Lower lobe of right lung (tissue), 2 donors: ENCODE results near the gene ISCU. TPM values are rescaled to one million over a fixed set of nuclear protein-coding genes. Genes with fewer than 3 reads are reported as not detected.

ENCODE experiments used
- ATAC-seq, 2 donors: fragments of 200-7000 bp; cut with Tn5 transposase; one replicate each; pipeline ENCODE4 v1.9.1; 2020 to 2022; ENCODE audit warnings: mild to moderate bottlenecking in 2 of 2, moderate library complexity in 2 of 2
- DNase-seq: peaks from one replicate; pipeline ENCODE4 v3.0.0-alpha.2; 2020
- H3K27ac ChIP-seq: fragments of 200-600 bp; one replicate; pipeline ENCODE4 v1.8.0; 2022
- H3K27me3 ChIP-seq: fragments of 200-600 bp; one replicate; pipeline ENCODE4 v1.8.0; 2022; ENCODE audit warnings: low read depth
- H3K36me3 ChIP-seq: fragments of 200-600 bp; one replicate; pipeline ENCODE4 v1.8.0; 2022; ENCODE audit warnings: mild to moderate bottlenecking
- H3K4me1 ChIP-seq: fragments of 200-600 bp; one replicate; pipeline ENCODE4 v1.8.0; 2022
- H3K4me3 ChIP-seq: fragments of 200-600 bp; one replicate; pipeline ENCODE4 v1.8.0; 2022; ENCODE audit warnings: mild to moderate bottlenecking
- H3K9me3 ChIP-seq: fragments of 200-600 bp; one replicate; pipeline ENCODE4 v1.8.0; 2022
- intact Hi-C: fragments of 100-400 bp; cut with DNase I; formaldehyde crosslinking; loops from one replicate; pipeline ENCODE4 v1.11.0; 2022
- total RNA-seq: library from RNA; stranded (reverse); fragmentation: NEBNext Ultra II Directional; extraction: Animal tissue kit (Norgen Biotek cat#: 25700); gene quantifications from one replicate; pipeline ENCODE4 v1.2.1, GENCODE V29; 2021
- TF ChIP-seq, protein P1 (sequence below): fragments of 200-600 bp; IDR thresholded peaks from one replicate; pipeline ENCODE4 v1.8.0; 2022; ENCODE audit warnings: antibody characterized with exemption, mild to moderate bottlenecking
- donor health status: DM: no; HTN: yes; CAD: no; lungs with severe emphysema.

Gene ISCU
- total RNA-seq, 1 donor from 2014 or later: 133 TPM

- intact Hi-C loops: no loop called here
- no peak for DNase-seq
- TF ChIP-seq, protein P1, sequence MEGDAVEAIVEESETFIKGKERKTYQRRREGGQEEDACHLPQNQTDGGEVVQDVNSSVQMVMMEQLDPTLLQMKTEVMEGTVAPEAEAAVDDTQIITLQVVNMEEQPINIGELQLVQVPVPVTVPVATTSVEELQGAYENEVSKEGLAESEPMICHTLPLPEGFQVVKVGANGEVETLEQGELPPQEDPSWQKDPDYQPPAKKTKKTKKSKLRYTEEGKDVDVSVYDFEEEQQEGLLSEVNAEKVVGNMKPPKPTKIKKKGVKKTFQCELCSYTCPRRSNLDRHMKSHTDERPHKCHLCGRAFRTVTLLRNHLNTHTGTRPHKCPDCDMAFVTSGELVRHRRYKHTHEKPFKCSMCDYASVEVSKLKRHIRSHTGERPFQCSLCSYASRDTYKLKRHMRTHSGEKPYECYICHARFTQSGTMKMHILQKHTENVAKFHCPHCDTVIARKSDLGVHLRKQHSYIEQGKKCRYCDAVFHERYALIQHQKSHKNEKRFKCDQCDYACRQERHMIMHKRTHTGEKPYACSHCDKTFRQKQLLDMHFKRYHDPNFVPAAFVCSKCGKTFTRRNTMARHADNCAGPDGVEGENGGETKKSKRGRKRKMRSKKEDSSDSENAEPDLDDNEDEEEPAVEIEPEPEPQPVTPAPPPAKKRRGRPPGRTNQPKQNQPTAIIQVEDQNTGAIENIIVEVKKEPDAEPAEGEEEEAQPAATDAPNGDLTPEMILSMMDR: no peak
- Histone ChIP-seq H3K27me3 (no peaks in the 10 kb centered on the region), H3K27ac (no peak overlapping the region), H3K36me3 (peaks cover 48% of the 10 kb centered on the region), H3K4me3 (peak overlapping the region; percentile 83), H3K4me1 (peaks cover 16% of the 10 kb centered on the region), H3K9me3 (no peaks in the 10 kb centered on the region)
- ATAC-seq: no peak
These were observed 45.7 kb upstream of the ISCU start for GRCh38 chr12:108516511-108517275.

DNA sequence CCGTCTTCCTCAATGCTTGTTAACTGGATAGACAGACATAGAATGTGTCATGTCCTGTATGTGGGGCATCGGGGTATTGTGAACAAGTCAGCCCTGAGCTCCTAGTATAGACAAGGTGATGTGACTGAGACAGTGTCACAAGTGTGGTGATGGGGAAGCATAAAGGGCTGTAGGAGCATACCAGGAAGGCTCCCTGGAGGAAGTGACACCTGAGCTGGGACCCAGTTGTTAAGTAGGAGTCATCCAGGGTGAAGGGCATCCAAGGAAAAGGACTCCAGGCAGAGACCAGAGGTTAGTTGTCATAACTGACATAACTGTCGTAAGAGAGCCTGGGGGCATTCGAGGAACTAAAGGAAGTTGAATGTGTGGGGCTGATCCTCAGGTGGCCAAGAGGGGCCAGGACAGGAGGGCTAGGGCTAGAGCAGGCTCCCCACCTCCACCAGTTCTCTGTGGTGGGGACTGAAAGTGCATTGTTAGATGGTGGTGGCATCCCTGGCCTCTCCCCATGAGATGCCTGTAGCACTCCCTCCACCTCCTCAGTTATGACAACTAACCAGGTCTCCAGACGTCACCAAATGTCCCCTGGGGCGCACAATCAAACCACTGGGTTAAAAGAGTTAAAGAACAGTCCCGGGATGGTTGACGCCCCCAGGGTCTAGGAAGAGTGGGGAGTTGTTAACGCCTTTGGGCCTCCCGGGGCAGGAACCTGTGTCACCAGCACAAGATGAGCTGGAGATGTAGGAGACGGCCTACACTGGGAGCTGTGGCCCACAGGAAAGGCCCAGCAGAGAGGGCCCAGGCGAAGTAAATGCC is 44.9 kb upstream of the ISCU start:
- Histone ChIP-seq H3K9me3 (no peaks in the 10 kb centered on the region), H3K36me3 (peaks cover 56% of the 10 kb centered on the region), H3K4me3 (no peak overlapping the region), H3K27ac (no peak overlapping the region), H3K4me1 (peaks cover 16% of the 10 kb centered on the region), H3K27me3 (no peaks in the 10 kb centered on the region)
- intact Hi-C loops: no loop called here
- TF ChIP-seq, protein P1: no peak
- DNase-seq (no peak), ATAC-seq (no peak)

DNA sequence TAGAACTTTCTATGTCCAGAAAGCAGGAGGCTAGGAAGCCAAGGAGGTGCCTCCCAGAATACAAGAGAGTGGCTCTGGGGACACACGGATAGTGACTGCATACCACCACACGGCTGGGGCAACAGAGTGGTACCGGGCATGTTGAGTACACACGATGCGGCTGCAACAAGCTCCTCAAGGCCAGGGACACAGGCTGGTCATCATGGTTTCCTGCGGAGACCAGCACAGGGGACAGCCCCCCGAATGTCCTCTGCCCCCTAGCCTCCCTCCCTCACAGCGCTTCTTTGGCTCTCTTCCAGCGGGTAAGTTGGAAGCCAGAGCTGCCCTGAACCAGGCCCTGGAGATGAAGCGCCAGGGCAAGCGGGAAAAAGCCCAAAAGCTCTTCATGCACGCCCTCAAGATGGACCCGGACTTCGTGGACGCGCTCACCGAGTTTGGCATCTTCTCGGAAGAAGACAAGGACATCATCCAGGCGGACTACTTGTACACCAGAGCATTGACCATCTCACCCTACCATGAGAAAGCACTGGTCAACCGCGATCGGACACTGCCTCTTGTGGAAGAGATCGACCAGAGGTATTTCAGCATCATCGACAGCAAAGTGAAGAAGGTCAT is 44.2 kb upstream of the ISCU start:
- Histone ChIP-seq H3K27me3 (no peaks in the 10 kb centered on the region), H3K9me3 (no peaks in the 10 kb centered on the region), H3K4me1 (peaks cover 16% of the 10 kb centered on the region), H3K36me3 (peaks cover 63% of the 10 kb centered on the region), H3K4me3 (no peak overlapping the region), H3K27ac (no peak overlapping the region)
- TF ChIP-seq, protein P1: no peak
- no peak for ATAC-seq
- no peak for DNase-seq
- intact Hi-C loops: no loop called here

DNA sequence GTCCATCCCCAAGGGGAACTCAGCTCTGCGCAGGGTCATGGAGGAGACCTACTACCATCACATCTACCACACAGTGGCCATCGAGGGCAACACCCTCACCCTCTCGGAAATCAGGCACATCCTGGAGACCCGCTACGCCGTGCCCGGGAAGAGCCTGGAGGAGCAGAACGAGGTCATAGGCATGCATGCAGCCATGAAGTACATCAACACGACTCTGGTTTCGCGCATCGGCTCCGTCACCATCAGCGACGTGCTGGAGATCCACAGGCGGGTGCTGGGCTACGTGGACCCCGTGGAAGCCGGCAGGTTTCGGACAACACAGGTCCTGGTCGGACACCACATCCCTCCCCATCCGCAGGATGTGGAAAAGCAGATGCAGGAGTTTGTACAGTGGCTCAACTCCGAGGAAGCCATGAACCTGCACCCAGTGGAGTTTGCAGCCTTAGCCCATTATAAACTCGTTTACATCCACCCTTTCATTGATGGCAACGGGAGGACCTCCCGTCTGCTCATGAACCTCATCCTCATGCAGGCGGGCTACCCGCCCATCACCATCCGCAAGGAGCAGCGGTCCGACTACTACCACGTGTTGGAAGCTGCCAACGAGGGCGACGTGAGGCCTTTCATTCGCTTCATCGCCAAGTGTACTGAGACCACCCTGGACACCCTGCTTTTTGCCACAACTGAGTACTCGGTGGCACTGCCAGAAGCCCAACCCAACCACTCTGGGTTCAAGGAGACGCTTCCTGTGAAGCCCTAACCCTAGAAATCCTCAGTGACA is 43.5 kb upstream of the ISCU start:
- Histone ChIP-seq H3K36me3 (peaks cover 70% of the 10 kb centered on the region), H3K4me3 (no peak overlapping the region), H3K27ac (no peak overlapping the region), H3K4me1 (peaks cover 16% of the 10 kb centered on the region), H3K9me3 (no peaks in the 10 kb centered on the region), H3K27me3 (no peaks in the 10 kb centered on the region)
- no peak for ATAC-seq
- TF ChIP-seq, protein P1: no peak
- intact Hi-C loops: no loop called here
- no peak for DNase-seq

GRCh38 chr12:108519558-108519957 is 42.8 kb upstream of the ISCU start:
- H3K9me3 ChIP-seq: no peaks in the 10 kb centered on the region
- H3K36me3 ChIP-seq: peaks cover 77% of the 10 kb centered on the region
- DNase-seq: no peak
- no peak for ATAC-seq
- H3K27me3 ChIP-seq: no peaks in the 10 kb centered on the region
- intact Hi-C loops: no loop called here
- H3K4me3 ChIP-seq: no peak overlapping the region
- H3K27ac ChIP-seq: no peak overlapping the region
- TF ChIP-seq, protein P1: no peak
- peaks cover 12% of the 10 kb centered on the region for H3K4me1 ChIP-seq
